NCI-H2196 treated with DMSO at 0.1 percent for 48 hours (cell line): ENCODE measurements around the gene TBPL1.
A peak's percentile ranks its signal among the peaks of the same experiment; 100 is the strongest.
"Not testable (repeated sequence)": the region's sequence is repeated elsewhere in the genome, so short reads cannot be mapped to it uniquely, and the experiment has no call there.

Source experiments
- DNase-seq: peaks from one replicate; lab custom pipeline; 2025; ENCODE audit not compliant: unreplicated experiment; lab: John Stamatoyannopoulos, UW

Gene TBPL1

GRCh38 chr6:133952815-133953633, at the start of gene TBPL1:
TSS of gene TBPL1 (plus strand) at chr6:133953224. CDS start at chr6:133980126, 26,902 bp downstream.
- DNase-seq = peak; percentile 82

- no peak for DNase-seq
Measured at GRCh38 chr6:133903855-133904254, 49.2 kb upstream of the TBPL1 start.

- no peak for DNase-seq
Measured at GRCh38 chr6:133906050-133906449, 47.0 kb upstream of the TBPL1 start.

GRCh38 chr6:133916650-133917151, 36.3 kb upstream of the TBPL1 start:
- DNase-seq = peak; percentile 70

DNA sequence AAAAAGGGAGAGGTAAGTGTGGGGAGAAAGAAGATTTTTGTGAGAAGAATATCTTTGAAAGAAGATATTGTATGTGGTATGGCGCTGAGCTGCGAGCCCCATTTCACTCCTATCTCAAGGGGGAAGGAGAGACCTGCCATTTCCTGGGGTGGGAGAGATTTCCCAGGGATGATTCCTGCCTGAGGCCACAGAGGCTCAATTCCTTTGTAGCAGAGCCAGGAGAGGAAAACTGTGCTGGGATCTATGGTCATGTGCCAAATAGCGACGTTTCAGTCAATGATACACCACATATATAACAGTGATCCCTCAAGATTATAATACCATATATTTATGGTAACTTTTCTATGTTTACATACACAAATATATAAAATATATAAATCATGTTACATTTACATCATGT, 35.2 kb upstream of the TBPL1 start:
- no peak for DNase-seq

DNA sequence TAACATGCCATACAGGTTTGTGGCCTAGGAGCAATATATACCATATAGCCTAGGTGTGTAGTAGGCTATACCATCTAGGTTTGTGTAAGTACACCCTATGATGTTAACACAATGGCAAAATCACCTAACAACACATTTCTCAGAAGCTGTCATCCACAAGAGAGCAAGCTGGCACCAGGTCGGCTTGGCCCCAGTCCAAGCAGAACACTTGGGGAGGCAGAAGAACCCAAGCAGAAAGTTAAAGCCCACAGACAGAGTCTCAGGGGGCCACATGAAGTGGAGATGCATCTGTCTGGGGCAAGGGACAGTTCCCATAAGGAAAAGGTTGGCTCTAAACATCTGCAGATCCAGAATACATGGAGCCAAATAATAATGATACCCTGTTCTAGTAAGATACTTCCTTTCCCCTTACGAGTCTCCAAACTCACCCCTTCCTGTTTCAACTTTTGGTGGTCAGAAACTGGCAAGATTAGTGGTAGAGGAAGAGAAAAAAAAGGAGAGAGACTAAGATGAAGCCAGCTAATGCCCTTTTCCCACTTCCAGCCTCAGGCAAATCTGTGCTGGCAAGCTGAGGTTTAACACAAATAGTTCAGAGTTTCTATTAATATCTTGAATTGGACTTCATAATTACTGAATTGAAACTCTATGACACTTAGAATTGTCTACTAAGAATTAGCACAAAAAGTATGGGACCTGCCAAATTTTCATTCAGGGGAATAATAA, 34.7 kb upstream of the TBPL1 start:
- DNase-seq = no peak

DNA sequence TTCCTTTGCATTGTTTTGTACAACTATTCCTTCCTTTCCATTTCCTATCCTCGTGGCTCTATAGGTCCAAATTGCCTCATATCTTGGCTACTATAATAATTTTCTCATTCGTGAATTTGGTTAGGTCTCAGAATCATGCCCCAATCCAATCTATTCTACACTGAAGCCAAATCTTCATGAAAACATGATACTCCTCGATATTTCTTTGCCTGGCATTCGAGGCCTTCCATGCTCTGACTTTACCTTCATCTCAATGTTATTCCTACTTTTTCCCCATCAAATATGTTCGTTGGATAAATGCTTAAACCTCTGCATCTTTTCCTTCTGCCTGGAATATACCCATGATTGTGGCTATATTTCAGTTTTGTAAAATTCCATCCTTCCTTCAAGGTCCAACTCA, 33.7 kb upstream of the TBPL1 start:
- DNase-seq = no peak

DNA sequence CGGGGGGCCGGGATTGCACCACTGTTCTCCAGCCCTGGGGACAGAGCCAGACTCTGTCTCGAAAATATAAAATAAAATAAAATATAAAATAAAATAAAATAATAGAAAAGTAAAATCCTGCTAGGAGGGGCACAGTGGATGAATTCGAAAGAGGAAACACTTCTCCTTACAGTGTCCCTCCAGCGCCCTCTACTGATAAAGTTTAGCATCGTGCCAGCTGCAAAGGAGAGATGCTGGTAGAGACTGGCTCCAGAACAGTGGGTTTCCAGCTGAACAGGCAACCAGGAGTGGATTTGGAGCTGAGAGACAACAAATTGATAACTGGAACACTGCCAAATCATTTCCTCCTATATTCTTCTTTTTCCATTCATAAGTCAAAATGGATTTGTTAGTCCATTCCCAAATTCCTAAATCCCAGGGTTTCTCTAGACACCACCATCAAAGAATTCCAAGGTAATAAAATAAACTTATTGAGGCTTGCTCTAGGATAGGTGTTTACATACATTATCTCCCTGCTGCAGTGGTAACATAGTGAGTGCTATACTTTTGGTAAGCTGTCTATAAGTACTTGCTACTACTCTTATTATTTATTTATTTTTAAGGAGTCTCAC, 31.7 kb upstream of the TBPL1 start:
- DNase-seq = peak; percentile 34

DNA sequence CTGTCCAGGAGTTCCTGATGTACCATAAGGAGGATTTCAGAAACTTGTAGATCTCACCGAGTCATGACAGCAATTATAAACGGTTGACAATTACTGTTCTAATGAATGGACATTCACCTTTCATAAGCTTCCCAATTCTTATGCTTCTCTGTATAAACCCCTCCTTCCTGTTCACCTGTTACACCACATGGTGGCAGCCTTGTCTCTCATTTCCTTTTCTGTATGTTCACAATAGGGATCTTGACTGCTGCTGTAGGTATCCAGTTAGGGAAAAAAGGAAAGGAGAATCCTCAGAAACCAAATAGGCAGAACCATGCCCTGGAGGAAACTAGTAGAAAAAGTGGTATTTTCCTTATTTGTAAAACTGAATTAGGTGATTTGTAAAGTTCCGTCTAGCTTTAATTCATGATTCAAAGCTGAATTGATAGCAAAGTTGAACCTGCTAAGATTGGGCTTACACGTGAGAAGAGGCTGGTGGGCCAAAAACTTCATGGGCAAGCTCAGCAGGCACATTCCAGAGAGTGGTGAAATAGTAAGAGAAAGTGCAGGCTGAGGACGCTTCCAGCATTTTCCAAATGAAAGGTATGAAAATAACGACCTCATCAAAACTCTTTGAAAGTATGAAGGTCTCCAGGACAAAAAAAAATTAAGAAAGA, 29.0 kb upstream of the TBPL1 start:
- peak; percentile 82 for DNase-seq

GRCh38 chr6:133931221-133931620, 21.8 kb upstream of the TBPL1 start:
- DNase-seq = not testable (repeated sequence)

DNA sequence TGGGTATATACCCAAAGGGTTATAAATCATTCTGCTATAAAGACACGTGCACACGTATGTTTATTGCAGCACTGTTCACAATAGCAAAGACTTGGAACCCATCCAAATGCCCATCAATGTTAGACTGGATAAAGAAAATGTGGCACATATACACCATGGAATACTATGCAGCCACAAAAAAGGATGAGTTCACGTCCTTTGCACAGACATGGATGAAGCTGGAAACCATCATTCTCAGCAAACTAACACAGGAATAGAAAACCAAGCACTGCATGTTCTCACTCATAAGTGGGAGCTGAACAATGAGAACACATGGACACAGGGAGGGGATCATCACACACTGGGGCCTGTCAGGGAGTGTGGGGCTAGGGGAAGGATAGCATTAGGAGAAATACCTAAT, 16.7 kb upstream of the TBPL1 start:
- not testable (repeated sequence) for DNase-seq

GRCh38 chr6:133937909-133938308, 15.1 kb upstream of the TBPL1 start:
- no peak for DNase-seq

GRCh38 chr6:133938533-133938932, 14.5 kb upstream of the TBPL1 start:
- no peak for DNase-seq

- DNase-seq = no peak
Measured at GRCh38 chr6:133939778-133940667, 13.0 kb upstream of the TBPL1 start.

GRCh38 chr6:133945158-133945557, 7.9 kb upstream of the TBPL1 start:
- DNase-seq = peak; percentile 32

- DNase-seq = peak; percentile 87
Measured at GRCh38 chr6:133947302-133947900, 5.6 kb upstream of the TBPL1 start.

DNA sequence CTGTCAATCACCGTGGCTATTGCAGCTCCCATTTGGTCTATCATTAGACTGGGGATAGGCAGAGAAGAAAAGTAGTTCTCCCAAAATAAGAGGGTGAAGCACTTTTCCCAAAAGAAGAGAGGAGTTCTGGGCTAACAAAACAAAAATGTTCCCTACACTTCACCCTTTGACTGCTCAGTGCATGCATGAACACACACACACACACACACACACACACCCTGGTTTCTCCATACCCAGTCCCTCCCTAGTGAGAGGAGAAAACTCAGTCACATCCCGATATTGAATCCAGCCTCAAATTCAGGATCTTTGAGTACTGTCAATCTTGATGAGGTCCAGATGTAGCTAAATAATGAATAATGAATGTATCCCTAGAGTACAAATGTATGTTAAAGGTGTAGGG, 4.6 kb upstream of the TBPL1 start:
- no peak for DNase-seq

- DNase-seq = no peak
Measured at GRCh38 chr6:133951227-133951626, 1.8 kb upstream of the TBPL1 start.

GRCh38 chr6:133951881-133952814, 876 bp upstream of the TBPL1 start:
- no peak for DNase-seq
